NCI-H748 (cell line): Measurements from ENCODE around the gene HSD11B1L.

Source experiments
- DNase-seq: peaks from one replicate; lab custom pipeline; 2025; ENCODE audit not compliant: unreplicated experiment; lab: John Stamatoyannopoulos, UW

The HSD11B1L gene

DNA sequence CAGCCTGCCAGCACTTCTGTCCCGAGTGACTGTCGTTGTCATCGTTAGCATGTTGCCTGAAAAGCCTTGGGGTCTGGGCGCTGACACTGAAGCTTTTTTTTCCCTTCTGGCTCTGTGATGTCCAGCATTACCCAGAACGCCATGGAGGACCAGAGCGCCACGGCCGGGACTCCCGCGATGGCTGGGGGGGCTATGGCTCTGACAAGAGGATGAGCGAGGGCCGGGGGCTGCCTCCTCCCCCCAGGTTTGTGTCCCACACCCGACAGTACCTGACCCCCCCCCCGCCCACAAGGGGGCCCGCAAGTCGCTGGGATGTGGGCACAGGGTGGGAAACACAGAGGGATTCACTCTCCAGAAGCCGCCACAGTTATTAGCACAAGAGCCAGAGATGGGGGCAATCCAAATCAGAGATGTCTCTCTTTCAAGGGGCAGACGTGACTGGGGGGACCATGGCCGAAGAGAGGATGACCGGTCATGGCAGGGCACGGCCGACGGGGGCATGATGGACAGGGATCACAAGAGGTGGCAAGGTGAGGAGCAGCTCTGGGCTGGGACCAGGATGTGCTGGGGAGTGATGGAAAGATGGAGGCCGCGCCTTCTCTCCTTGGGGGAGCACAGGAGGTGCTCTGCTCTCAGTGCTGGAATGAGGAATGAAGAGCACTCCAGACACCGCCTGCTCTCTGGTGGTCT is 13.8 kb upstream of the HSD11B1L start:
- no peak for DNase-seq

DNA sequence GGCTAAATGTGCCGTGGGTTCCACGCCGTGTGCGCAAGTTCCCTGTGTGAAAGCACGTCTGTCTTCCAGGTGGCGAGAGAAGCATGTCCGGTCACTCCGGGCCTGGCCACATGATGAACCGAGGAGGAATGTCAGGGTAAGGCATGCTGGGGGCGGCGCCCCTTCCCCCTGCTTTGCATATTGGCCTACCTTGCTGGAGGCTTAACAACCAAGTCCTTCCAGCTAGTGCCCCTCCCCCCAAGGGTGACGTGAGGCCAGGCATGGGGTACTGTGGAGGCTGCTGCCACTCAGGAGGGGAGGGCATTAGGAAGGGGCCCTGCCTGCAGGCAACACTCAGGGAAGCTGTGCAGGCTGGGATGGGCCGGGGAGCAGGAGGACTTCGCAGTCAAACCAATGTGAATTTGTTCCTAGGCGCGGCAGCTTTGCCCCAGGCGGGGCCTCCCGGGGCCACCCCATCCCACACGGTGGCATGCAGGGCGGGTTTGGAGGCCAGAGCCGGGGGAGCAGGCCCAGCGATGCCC is 13.0 kb upstream of the HSD11B1L start:
- DNase-seq: no peak

DNA sequence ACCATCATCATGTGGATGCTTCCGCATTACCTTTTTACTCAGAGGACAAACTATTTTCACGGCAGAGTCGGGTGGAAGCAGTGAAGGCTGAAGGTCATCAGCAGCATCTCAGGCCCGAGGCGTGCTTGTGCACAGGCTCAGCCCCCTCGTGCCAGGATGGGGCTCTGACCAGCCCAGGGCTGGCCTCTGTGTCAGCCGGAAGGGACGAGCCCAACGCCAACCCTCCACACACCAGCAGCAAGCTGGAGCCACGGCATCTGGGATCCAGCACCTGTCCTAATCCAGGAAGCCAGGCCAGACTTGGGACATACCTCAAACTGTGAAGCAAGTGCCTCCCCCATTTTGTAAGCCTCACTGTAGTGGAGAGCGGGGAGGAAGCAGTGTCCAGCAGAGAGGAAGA is 11.6 kb upstream of the HSD11B1L start:
- DNase-seq: no peak

DNA sequence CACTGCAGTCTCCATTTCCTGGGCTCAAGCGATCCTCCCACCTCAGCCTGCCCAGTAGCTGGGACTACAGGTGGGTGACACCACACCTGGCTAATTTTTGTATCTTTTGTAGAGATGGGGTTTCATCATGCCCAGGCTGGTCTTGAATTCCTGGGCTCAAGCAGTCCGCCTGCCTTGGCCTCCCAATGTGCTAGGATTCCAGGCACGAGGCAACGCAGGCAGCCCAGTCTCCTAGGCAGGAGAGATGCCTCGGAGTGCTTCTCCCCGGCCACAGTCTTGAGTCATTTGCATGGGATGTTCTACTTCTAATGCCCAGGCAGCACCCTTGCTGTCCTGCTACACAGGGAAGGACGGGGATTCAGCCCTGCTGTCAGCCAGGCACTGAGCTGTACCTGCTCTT is 9.2 kb upstream of the HSD11B1L start:
- no peak for DNase-seq

DNA sequence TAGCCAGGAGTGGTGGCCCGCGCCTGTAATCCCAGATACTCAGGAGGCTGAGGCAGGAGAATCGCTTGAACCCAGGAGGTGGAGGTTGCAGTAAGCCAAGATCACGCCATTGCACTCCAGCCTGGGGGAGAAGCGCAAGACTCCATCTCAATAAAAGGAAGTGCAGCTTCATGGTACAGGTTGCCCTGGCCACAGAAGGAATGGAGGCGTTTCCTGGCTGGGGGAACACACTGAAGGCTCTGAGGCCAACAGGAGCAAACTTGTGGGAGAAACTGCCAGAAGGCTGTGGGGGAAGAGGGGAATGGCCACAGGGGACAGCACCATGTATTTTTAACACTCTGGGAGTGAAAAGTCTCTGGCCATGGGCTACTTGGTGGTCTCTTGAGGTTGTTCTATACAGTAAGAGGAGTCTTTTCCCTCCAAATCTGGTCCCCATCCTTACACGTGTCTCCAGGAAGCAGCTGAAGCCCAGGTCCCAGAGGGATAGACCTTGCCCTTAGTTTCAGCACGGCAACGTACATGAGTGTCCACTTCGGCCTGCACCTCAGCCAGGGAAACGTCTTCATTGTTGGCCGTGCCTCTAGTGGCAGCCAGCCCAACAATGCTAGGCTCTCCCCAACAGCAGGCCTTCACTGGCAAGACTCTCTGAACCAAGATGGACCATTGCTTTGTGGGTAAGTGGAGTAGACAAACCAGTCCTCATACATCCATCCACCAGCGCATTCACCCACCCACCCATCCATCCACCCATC is 7.9 kb upstream of the HSD11B1L start:
- DNase-seq: no peak

DNA sequence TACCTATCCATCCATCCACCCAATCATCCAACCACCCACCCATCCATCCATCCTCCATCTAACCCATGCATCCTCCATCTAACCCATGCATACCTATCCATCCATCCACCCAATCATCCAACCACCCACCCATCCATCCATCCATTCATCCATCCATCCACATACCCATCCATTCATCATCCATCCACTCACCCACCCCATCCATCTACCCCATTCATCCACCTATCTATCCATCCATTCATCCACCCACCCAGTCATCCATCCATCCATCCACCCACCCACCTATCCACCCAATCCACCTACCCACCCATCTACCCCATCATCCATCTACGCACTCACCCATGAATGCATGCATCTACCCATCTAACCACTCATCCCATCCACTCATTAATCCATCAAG is 7.1 kb upstream of the HSD11B1L start:
- no peak for DNase-seq

DNA sequence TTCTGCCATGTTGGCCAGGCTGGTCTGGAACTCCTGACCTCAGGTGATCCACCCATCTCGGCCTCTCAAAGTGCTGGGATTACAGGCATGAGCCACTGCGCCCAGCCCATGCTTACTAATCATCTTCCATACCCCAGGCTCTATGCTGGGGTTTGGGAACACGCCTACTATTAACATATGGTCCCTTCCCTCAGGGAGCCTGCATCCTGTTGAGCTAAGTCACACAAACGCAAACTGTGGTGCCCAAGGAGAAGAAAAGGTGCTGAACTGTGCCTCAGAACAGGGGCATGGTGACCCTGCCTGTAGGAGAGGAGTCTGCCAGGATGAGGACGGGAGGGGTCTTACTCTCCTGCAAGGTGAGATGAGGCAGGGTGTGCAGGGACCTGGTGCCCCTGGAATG is 6.1 kb upstream of the HSD11B1L start:
- DNase-seq: no peak

DNA sequence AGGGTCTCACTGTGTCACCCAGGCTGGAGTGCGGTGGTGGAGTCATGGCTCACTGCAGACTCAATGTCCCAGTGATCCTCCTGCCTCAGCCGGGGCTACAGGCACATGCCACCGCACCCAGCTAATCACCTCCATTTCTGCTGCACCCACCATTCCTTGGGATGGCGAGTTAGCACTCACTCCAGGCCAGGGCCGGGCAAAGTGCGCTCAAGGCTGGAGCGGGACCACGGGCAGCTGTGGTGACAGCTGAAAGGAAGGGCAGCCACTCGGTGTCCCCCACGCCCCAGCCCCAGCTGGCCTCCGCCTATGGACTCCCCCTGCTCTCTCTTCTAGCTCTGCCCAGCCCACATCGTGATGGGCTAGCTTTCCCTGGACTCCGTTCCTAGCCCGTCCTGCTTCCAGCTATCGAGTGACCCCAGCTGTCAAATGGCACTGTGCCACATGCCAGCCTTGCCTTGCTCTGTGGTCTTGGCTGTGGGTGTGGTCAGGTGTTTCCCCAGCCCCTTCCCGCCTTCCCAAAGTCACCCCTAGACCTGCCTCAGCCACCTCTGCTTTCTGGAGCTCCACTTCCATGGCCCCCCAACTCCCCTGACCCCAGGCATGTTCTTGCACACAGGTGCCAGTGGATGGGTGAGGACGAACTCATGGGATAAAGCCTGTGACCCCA is 4.6 kb upstream of the HSD11B1L start:
- DNase-seq: no peak

DNA sequence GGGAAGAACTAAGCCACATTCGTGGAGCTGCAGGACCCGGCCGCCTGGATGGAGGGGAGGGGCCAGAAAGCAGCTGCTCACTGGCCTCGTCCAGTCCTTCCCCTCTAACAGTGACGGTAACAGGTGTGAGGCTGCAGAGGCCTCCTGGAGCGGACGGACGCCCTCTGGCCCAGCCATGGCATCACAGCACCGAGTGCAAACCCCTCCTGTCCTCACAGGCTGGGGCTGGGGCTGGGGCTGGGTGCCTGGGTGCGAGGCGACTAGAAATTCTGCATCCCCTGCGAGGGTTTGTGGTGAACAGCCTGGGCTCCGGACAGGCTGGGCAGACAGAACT is 4.1 kb upstream of the HSD11B1L start:
- DNase-seq: no peak

DNA sequence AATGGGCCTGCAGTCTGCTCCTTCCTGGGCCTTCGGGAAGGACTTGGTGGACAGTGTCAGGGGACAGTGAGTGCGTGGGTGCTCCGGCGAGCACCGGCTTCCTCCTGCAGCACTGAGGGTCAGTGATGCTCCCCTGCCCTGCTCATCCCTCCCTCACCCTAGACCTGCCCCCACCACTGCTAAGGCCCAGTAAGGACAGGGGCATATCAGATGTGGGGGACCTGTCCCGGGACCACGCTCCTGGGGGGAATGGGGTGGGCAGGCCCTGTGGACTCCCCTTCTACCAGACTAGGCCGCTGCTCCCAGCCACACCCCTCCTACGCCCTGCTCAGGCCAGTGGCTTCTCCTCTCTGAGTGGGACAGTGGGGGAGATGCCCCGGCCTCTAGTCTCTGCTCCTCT is 3.7 kb upstream of the HSD11B1L start:
- DNase-seq: no peak

DNA sequence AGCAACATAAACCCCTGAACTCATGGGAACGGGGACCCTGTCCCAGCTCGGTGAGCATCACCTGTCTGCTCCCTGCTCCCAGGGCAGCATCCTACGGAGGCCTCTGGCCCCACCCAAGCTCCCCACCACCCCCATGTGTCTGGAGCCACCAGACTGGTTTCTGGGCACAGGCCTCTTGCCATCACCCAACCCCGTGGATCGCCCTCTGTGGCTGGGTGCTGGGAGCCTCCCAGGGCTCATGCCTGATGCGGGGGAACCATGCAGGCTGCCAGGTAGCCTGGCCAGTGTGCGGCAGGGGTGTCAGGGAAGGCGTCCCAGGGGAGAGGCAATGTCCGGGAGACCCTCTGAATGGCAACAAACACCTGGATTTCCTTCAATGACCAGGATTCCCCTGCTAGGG is 3.2 kb upstream of the HSD11B1L start:
- no peak for DNase-seq

DNA sequence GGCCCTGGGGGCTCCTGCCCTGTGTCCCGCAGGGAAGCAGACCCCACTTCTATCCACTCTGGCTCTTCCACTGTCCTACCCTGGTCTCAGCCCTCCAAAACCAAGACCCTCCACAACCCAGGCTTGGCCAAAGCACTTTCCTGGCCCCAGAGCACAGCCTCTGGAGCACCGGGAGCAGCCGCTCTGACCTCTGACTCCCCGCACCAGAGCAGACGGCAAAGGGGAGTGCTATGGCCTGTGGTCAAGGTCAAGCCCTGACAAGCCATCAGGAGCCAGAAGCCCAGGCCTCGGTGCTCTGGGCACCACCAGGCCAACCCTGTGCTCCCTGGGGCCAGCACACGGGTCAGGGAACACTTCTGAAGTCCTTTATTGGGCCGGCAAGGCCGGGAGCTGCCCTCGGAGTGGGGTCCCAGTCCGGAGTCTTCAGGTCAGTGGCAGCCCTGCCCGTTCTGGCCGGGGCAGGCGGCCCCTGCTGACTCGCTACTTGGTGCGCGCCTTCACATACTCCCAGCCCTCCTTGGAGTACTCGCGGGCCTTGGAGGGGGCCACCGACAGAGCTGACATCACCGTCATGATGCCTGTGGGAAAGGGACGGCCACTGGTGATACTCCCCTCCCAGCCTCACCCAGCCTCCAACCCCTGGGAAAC is 2.6 kb upstream of the HSD11B1L start:
- no peak for DNase-seq

DNA sequence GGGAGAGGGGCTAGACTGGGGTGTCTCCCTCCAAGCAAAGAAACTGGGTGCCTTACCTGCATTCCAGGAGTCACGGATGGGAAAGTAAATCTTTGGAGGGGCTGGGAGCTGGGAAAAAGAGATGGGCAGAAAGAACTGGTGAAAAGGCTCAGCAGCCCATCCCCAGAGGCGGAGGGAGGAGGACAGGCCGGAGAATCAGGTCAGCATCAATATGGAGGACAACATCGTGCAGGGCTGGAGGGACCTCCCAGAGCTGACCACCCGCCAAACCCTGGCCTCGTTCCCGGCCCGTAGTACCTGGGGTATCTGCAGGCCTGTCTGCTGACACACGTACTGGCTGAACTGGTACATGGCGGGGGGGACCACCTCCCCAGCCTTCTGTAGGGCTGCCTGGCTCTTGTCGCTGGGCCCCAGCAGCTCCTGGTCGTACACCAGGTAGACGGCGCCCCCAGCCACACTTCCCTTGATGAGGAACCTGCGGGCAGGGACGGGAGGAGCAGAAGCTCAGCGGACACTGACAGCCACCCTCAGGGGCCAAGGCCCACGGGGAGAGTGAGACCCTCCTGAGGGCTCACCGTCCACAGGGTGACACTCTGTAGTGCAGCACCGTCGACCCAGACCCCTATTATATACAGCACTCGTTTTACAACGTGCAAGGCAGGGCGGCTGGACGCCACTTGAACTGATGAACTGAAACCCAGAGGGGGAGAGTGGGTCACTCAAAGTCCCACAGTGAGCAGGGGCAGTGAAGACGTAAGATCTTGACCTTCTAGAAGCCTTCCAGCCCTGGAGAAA is 1.3 kb upstream of the HSD11B1L start:
- DNase-seq: no peak

DNA sequence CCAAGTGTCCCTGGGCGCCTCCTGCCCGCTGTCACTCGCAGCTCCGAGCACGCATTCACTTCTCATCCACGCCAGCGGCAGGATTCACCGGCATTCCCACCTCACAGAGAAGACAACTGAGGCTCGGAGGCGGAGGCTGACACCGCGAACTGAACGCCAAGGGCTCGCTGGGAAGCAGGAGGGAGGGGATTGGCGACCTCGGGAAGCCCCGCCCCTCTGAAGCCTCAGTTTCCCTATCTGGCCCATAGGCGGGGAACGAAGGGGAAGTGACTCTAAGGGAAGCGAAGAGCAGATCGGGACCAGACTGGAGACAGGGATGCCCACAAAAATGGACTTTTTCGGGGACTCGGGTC is 767 bp upstream of the HSD11B1L start:
- DNase-seq: peak; percentile 38

DNA sequence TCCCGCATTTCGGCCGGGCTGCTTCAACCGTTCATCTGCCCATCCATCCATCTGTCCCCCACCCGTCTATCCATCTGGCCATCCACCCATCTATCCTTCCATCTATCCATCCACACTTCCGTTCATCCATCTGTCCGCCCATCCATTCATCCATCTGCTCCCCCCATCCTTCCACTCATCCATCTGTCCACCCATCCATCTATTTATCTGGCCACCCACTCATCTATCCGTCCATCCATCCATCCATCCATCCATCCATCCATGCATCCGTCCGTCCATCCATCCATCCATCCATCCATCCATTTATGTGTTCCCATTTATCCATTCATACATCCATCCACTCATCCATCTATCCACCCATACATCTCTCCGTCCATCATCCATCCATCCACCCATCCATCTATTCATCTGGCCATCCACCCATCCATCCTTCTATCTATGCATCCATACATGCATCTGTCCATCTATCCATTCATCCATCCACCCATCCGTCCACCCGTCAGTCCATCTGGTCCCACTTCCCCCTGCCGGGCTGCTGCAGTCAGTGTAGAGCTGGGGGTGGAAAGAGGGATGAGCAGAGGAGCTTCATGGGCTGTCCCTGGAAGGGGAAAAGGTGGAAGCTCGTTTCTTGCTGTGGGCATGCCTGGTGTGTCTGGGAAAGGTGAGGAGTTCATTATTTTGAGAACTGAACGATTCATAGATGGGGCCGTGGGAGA is 722 bp downstream of the HSD11B1L start:
- no peak for DNase-seq

DNA sequence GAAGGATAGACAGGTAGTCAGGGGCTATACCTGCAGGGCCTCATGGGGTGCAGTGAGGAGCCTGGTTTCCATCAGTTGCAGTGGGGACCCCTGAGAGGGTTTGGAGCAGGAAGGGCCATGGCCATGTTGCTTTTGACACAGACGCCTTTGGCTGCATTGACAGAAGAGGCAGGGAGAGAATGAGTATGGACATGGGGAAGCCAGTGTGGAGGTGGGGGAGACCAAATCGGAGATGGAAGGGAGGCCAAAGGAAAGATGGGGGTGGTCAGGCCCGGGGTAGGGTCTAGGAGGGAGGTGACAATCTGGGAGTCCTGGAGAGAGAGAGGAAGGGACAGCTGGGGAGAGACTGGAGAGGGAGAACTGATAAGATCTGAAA is 1.3 kb downstream of the HSD11B1L start:
- no peak for DNase-seq

DNA sequence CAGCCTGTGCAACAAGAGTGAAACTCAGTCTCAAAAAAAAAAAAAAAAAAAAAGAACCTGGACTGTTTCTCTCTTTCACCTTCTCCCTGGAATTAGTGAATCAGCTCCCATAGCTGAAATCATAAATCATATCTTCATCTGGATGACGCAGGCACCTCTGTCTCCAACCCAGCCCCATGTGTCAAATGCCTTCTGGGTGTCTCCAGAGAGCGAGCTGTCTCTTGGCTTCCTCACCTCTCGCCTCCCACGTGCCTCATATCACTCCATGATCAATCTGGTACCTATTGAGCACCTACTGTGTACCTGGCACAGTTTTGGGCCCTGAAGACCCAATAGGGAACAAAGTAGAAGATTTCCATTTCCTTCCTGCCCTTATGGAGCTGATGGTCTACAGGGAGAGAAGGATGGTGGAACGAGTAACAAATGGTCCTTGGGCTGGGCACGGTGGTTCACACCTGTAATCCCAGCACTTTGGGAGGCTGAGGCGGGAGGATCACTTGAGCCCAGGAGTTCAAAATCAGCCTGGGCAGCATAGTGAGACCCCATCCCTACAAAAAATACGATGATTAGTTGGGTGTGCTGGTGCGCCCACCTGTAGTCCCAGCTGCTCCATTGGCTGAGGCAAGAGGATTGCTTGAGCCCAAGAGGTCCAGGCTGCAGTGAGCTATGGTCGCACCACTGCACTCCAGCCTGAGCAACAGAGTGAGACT is 2.5 kb downstream of the HSD11B1L start:
- DNase-seq: no peak

DNA sequence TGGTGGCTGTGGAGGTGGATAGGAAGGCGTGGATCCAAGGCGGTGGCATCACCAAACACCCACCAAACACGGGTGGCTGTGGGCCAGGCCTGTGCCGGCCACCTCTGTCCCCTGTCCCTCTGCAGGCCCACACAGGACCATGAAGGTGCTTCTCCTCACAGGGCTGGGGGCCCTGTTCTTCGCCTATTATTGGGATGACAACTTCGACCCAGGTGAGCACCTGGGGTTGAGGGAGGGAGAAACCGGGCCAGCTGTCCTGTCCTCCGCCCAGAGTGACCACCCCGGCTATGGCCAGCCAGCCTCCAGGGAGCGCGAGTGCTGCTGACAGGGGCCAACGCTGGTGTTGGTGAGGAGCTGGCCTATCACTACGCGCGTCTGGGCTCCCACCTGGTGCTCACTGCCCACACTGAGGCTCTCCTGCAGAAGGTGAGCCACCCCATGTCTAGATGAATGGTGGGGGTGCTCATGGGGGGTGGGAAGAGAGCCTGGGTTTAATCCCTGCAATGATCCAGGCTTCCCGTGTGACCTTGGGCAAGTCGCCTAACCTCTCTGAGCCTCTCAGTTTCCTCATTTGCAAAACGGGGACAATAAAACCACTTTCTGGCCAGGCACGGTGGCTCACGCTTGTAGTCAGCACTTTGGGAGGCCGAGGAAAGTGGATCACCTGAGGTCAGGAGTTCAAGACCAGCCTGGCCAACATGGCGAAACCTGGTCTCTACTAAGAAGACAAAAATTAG is 4.0 kb downstream of the HSD11B1L start:
- DNase-seq: no peak

DNA sequence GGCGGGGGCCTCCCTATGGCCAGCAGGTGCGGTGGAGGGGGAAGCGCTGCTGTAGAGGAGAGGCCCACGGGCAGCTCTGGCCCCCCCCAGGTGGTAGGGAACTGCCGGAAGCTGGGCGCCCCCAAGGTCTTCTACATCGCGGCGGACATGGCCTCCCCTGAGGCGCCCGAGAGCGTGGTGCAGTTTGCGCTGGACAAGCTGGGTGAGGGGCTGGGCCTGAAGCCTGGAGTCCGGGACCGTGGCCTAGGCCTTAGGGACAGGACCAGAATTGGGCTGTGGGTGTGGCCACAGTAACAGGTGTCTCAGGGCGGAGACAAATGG is 5.5 kb downstream of the HSD11B1L start:
- DNase-seq: no peak
